GM18505 (cell line): ENCODE data around the gene CELF4.

Experiments
- ATAC-seq: cut with Tn5 transposase; IDR thresholded peaks from one replicate; pipeline ENCODE4 v1.9.1; 2021; ENCODE audit not compliant: unreplicated experiment
- POLR2A ChIP-seq: IDR thresholded peaks from 4 replicates; pipeline ENCODE4 v1.6.1; 2011; ENCODE audit warnings: borderline replicate concordance; ENCODE audit not compliant: insufficient read depth, insufficient read length; ENCODE audit errors: extremely low read depth

CELF4 gene

DNA sequence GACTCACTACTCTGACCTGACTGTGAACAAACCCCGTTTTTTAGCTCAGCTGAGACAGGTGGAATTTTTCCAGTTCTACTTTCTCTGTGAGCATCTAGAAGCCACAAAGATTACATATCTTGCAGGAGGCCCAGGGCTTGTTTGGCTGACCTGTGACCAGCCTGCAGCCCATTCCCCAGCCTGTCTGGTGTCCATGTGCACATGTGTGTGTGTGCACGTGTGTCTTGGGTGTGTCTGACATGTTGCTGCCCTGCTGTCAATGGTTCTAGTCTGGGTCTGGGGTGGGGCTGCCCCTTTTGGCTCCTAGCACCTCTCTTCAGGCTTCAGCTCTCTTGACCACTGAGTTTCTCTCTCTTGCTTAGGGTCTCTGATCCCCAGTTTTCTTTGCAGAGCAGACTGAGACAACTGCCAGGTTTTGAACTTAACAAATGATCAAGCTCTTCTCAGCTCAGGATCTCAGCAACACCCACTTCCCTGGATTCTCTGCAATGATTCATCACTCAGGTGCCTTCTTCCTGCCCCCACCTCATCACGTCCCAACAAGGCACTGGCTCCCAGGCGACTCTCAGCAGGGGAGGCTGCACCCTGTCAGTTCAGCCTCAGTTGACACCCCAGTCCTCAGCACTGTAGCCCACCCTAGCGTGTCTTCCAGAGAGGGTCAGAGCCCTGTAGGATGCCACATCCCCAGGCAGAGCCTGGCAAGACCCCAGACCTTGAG lies 130.3 kb downstream of the CELF4 start:
- no peak for TF ChIP-seq POLR2A
- ATAC-seq = no peak

DNA sequence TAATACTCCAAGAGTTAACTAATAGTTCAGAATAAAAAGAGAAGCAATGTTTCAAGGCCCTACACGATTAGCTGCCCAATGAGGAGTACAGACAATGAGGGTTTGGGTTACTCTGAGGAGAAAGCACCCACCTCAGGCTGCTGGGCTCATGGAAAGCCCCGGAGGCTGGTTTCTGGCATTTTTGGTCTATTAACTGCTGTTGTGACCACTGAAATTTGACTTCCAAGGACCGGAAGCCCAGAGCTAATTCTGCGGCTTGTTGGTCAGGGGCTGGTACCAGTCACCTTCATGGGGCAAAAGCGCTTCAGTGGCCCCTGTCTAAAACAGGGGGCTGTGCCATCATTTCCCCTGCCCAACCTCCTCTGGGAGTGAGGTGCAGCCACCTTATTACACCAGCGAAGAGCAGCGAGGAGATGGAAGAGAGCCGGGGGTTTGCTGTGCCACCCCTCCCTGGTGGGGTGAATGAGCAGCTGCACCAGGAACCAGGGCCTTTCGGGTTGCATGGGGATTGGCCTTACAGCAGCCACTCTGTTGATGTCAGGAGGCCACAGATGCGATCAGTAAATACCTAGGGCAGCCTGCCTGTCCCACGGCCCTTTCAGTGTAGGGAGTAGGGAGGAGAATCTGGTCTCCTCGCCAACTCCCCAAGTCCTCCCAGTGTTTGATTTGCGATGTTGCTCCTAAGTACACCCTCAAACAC lies 131.3 kb downstream of the CELF4 start:
- TF ChIP-seq POLR2A = no peak
- ATAC-seq = no peak

DNA sequence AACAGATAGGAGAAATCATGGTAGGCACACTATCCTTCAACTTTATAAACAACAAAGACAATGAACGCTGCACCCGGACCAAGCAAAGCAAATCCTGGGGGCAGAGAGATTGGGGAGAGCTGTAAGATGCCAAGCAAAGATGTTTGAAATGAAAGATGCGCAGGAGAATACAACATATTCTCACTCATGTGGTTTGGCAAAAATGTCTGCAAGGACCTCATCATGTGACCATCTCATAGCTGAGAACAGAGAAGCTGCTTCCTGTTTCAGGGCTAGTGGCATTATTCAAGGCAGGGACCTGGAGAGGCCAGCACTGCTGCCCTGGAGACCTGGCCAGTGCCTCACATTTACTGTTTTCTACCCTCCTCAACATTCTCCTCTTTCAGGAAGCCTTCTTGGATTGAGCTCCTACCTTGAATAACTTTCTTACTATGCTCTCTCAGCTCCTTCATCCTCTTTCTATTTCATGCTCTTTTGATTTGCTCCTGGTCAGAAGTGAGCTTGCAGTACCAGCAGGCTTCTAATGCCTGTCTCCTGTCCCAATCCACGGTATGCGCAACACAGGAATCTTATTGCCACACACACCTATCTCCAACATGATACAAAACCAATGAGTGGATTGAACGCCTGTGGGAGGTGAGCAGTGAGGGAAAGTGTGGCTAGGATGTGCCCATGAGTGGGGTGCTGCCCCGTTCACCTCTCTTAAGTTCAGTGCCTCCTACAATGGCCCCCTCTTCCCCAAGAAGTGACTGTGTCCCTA lies 133.0 kb downstream of the CELF4 start:
- TF ChIP-seq POLR2A = no peak
- ATAC-seq = no peak

DNA sequence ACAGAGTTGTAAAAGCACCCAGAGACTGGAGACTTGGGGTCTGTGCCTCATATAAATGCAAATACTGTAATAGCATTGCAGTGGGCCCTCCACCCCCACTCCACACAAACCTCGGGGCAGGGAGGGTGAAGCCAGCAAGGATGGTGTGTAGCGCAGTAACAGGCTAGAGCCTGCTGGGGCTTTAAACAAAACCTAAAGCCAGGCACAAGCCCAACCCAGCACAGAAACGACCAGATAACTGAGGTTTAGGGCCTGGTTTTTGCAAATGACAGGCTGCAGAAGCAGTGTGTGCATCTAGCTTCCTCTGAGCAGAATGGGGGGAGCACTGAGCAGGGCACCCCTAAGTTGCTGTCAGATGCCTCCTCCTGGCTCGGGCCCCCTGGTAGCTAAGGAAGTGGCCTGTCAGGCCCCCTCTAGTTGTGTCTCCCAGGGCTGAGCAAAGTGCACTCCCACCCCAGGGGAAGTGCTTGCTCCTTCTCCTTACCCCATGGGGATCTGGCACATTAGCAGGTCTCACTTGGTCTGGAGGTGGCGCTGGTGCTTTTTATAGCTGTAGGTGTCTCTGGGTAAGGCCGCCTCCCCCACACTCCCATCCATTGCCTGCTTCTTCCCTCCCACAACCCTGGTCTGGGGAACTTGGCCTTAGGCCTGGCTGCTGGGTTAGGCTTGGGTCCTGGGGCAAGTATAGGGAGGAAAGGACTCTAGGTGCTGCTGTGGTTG lies 135.1 kb downstream of the CELF4 start:
- no peak for TF ChIP-seq POLR2A
- ATAC-seq = no peak

DNA sequence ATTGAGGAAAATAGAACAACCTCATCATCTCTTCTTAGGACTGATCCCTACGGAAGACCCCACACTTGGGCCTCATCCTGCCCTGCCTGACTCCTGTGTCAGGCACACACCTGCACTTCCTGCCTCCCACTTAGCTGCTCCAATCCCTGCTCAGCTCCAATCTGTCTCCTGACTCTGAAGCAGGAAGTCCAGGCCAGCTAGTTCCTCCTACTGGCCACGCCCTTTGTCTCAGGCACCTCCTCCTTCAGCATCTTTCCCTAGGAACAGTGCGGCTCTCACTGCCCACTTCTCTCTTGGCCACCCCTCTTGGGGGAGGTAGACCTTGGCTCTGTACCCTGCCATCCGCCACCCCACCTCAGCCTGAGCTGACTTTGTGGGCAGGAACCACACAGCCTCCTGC lies 135.8 kb downstream of the CELF4 start:
- ATAC-seq = no peak
- no peak for TF ChIP-seq POLR2A

DNA sequence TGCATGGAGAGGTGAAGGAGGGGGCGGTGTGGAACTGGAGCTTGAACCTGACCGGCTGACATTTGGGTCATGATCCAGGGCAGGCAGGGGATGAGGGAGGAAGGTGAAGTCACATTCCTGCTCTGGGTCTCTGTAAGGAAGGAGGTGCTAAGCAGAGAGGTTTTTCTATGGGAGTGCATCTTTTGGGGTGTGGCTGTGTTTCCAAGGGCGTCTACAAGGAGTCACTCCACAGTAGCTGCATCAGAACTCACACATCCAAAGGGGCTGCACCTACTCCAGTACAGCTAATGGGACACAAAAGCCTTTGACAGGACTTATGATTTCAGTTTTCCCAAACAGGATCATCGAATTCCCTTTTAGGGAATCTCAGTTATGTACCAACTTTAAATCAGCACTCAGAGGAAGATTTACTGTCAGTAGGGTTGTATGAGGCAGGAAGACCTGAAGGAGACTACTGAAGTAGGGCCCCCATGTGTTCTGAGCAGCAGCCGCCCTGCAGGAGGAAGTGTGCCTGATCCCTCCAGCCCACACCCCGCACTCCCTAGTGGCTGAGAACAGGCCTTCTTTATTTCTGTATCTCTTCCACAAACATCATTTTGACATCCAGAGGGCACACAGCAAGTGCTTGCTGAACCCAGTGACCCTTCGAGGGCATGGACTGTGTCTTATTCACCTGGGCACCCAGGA lies 137.2 kb downstream of the CELF4 start:
- ATAC-seq = no peak
- TF ChIP-seq POLR2A = no peak

DNA sequence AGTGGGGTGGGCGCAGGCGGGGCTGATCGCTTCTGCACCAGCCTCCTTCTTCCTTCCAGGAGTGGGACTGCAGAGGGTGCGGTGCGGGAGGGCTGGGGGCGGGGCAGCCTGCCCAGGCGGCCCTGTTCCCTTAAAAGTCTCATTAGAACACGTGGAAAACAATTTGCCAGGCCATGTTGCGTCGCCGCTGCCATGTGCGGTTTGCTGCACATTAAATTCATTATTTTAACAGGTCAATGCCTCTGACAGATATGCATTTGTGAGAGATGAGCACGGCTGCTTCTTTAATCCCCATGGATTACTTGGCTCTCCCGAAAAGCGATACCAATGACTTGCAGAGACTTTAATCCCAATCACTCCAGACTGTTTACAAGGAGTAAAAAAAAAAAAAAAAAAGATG lies 139.0 kb downstream of the CELF4 start:
- no peak for ATAC-seq
- TF ChIP-seq POLR2A = no peak

DNA sequence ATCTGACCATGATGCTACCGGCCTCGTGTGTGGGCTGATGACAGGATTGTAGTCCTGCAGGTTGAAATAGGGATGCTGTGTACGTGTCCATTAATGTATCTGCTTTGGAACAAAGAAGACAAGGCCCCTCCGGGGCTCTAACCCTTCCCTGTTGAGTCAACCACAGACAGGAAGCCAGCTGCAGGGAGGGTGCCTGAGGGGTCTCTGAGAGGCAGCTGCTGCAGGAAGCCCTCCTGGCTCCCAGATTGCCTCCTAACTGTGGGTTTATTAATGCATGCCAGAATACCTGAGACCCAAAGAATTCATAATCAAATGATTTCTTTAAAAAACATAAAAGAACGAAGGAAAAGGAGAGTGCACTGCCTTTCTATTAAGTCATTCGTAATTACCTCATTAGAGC lies 140.4 kb downstream of the CELF4 start:
- no peak for ATAC-seq
- TF ChIP-seq POLR2A = no peak

DNA sequence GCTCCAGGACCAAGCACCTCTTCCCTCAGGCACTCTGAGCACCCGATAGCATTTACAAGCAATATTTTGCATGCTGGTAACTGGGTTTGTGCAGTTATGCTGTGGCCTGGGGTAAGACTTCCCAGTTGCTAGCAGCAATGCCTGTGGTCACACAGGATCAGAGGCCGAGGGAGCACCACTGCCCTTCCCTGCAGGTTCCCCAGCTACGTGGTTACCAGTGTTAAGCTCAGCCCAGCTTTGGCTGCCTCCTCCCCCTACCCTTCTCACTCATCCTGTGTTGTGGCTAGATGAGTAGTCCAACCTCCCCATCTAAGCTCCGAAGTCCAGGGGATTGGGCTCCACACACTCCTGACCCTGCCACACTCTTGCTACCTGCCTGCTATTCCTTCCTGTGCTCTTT lies 141.1 kb downstream of the CELF4 start:
- no peak for ATAC-seq

DNA sequence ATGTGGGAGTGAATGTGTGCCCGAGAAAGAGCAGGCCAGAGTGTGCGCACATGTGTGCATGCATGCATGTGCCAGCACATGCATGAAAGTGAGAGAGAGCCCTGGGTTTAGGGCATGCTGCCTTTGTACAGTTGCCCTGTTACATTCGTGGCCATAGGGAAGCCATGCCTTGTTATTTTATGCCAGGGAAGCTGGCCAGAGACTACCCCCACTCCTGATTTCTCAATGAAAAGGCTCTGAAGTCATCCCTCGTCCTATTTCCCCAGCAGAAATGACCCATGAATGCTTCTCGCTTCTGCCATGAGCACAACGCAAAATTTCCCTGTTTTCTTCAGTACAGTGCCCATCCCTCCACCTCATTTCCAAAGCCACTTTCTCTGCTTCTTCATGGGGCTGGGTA lies 143.0 kb downstream of the CELF4 start:
- TF ChIP-seq POLR2A = no peak

More for the DNA sequence above, 141.1 kb downstream of the CELF4 start:
- no peak for TF ChIP-seq POLR2A

DNA sequence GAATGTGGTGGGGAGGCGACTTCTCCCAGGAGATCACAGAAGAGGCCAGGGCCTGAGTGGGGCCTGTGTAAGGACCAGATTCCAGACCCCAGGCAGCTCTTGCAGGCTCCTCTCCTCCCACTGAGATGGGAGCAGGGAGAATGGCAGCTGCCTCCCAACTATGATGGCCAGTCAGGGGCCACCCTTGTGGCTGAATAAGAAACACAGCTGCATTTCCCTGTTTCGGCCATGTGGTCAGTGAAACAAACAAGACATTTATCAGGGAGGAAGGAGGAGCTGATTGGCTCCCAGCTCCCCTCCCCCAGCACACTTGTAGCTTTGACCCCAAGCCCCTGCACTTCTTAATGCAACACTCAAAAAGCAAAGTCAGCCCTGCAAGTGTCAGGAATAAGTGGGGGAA lies 143.5 kb downstream of the CELF4 start:
- no peak for TF ChIP-seq POLR2A
- no peak for ATAC-seq

More for the DNA sequence above, 143.0 kb downstream of the CELF4 start:
- no peak for ATAC-seq

DNA sequence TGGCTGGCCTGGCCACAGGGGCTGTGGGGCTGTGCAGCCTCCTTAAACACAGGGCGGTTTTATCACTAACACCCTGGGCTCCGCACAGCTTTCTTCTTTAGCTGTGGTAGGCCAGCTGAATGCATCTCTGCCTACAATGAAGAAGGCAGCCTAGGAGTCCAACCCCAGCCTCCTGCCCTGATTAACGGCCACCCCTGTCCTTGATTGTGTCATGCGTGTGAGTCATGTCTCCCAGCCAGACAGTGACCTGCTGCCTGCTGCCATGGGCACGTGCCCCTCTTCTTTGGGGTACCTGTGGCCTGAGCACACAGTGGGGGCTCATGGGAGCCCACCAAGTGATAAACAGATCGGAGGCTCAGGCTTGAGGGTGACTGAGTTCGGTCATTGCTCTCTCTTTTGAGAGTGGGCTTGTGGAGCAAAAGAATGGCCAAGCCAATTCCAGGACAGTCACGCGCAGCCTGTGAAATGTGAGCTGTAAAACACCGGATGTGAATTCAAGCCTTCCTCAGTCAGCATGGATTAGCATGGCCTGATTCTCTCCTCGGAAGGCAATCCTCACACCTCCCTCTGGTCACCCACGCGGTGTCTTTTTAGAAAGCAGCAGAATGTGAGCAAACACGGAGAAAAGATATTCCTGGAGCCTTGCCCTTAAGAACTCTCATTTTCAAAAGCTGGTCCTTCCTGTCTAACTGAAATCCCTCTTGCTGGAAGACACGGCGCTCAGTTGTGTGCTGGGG lies 144.1 kb downstream of the CELF4 start:
- ATAC-seq = no peak
- TF ChIP-seq POLR2A = no peak
